ENCODE data around the gene CNTF.

DNA sequence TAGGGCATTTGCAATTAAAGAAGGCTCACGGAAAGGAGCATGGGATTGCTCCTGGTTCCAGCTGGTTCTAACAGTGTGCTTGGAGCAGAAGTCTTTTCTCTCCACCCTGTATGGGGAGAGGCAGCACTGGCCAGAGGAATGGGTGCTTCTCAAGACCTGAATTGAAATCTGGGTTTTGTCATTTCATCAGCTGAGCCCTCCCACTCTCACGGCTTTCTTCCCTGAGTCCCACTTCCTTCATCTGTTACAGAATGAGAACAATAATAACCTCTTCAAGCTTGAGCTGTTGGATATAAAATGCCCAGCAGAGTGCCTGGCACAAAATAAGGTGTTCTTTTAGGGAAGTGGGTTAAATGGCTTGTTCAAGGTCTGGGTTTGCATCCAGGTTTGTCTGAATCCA lies 17.2 kb downstream of the CNTF start:
- TF ChIP-seq, protein P1, sequence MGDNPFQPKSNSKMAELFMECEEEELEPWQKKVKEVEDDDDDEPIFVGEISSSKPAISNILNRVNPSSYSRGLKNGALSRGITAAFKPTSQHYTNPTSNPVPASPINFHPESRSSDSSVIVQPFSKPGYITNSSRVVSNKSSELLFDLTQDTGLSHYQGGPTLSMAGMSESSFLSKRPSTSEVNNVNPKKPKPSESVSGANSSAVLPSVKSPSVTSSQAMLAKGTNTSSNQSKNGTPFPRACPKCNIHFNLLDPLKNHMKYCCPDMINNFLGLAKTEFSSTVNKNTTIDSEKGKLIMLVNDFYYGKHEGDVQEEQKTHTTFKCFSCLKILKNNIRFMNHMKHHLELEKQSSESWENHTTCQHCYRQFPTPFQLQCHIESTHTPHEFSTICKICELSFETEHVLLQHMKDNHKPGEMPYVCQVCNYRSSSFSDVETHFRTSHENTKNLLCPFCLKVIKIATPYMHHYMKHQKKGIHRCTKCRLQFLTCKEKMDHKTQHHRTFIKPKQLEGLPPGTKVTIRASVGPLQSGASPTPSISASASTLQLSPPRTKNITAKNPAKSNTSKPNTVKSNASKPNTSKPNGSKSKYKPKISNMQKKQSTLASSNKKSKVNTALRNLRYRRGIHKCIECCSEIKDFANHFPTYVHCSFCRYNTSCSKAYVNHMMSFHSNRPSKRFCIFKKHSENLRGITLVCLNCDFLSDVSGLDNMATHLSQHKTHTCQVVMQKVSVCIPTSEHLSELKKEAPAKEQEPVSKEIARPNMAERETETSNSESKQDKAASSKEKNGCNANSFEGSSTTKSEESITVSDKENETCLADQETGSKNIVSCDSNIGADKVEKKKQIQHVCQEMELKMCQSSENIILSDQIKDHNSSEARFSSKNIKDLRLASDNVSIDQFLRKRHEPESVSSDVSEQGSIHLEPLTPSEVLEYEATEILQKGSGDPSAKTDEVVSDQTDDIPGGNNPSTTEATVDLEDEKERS (tag by site-specific recombination; IDR thresholded peaks at IDR 0.05) = no peak
- TF ChIP-seq, protein P2, sequence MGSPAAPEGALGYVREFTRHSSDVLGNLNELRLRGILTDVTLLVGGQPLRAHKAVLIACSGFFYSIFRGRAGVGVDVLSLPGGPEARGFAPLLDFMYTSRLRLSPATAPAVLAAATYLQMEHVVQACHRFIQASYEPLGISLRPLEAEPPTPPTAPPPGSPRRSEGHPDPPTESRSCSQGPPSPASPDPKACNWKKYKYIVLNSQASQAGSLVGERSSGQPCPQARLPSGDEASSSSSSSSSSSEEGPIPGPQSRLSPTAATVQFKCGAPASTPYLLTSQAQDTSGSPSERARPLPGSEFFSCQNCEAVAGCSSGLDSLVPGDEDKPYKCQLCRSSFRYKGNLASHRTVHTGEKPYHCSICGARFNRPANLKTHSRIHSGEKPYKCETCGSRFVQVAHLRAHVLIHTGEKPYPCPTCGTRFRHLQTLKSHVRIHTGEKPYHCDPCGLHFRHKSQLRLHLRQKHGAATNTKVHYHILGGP (tag by site-specific recombination; IDR thresholded peaks at IDR 0.05) = no peak
- TF ChIP-seq OSR2 (tag by site-specific recombination; IDR thresholded peaks at IDR 0.05) (no peak), ZNF324 (tag by site-specific recombination; IDR thresholded peaks at IDR 0.05) (no peak), ZSCAN23 (tag by site-specific recombination; IDR thresholded peaks at IDR 0.05) (no peak), ZNF211 (tag by site-specific recombination; IDR thresholded peaks at IDR 0.05; ENCODE audit: low read depth) (no peak)
- TF ChIP-seq, protein P3, sequence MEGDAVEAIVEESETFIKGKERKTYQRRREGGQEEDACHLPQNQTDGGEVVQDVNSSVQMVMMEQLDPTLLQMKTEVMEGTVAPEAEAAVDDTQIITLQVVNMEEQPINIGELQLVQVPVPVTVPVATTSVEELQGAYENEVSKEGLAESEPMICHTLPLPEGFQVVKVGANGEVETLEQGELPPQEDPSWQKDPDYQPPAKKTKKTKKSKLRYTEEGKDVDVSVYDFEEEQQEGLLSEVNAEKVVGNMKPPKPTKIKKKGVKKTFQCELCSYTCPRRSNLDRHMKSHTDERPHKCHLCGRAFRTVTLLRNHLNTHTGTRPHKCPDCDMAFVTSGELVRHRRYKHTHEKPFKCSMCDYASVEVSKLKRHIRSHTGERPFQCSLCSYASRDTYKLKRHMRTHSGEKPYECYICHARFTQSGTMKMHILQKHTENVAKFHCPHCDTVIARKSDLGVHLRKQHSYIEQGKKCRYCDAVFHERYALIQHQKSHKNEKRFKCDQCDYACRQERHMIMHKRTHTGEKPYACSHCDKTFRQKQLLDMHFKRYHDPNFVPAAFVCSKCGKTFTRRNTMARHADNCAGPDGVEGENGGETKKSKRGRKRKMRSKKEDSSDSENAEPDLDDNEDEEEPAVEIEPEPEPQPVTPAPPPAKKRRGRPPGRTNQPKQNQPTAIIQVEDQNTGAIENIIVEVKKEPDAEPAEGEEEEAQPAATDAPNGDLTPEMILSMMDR (tag by site-specific recombination; IDR thresholded peaks at IDR 0.05) = no peak
- TF ChIP-seq, protein P4, sequence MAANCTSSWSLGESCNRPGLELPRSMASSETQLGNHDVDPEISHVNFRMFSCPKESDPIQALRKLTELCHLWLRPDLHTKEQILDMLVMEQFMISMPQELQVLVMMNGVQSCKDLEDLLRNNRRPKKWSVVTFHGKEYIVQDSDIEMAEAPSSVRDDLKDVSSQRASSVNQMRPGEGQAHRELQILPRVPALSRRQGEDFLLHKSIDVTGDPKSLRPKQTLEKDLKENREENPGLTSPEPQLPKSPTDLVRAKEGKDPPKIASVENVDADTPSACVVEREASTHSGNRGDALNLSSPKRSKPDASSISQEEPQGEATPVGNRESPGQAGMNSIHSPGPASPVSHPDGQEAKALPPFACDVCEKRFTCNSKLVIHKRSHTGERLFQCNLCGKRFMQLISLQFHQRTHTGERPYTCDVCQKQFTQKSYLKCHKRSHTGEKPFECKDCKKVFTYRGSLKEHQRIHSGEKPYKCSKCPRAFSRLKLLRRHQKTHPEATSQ (tag by site-specific recombination; IDR thresholded peaks at IDR 0.05) = no peak
